Measurements from ENCODE around the gene SVOP. TPM values are rescaled to one million over a fixed set of nuclear protein-coding genes. Genes with fewer than 3 reads are reported as not detected.

Gene SVOP
- total RNA-seq, 4 donors from 2014 or later, result 0.18 to 1.2 TPM; not detected in 2

DNA sequence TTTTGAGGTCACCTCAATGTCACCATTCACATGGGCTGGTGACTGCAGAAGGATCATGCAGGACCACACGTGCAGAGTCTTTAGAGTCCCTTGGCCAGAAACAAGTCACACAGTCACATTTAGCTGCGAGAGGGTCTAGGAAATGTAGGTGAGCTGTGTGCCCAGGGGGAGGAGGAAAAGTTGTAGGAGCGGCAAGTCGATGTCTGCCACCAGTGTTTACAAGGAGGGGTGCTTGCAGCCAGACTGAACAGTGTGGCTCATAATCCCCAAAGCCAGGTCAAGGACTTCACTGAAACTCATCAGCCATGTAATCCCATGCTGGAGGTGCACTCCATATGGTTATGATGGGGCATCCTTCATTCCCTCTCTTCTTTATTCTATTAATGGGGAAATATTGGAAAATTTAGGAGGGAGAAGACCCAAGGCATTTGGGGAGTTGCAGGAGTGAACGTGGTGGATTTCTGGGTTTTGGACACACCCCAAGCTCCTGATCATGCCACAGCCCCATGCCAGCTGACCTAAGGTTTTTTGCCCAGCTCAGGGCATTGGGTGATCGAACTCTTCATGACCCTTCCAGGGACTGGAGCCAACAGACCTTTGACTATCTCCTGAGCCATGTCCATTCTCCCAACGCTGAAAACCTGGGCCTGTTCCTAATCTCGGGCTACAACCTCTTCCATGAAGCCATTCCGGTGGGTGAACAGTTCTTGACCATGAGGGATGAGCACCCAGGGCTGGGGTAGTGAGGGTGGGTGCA is 133.8 kb downstream of the SVOP start:
- no peaks in the 10 kb centered on the region for H3K36me3 ChIP-seq
- no peaks in the 10 kb centered on the region for H3K4me1 ChIP-seq
- H3K27me3 ChIP-seq, result no peaks in the 10 kb centered on the region
- H3K4me3 ChIP-seq, result no peak overlapping the region
- TF ChIP-seq, protein P1, sequence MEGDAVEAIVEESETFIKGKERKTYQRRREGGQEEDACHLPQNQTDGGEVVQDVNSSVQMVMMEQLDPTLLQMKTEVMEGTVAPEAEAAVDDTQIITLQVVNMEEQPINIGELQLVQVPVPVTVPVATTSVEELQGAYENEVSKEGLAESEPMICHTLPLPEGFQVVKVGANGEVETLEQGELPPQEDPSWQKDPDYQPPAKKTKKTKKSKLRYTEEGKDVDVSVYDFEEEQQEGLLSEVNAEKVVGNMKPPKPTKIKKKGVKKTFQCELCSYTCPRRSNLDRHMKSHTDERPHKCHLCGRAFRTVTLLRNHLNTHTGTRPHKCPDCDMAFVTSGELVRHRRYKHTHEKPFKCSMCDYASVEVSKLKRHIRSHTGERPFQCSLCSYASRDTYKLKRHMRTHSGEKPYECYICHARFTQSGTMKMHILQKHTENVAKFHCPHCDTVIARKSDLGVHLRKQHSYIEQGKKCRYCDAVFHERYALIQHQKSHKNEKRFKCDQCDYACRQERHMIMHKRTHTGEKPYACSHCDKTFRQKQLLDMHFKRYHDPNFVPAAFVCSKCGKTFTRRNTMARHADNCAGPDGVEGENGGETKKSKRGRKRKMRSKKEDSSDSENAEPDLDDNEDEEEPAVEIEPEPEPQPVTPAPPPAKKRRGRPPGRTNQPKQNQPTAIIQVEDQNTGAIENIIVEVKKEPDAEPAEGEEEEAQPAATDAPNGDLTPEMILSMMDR (IDR thresholded peaks at IDR 0.05), result no peak
- no peak for TF ChIP-seq POLR2A (IDR thresholded peaks at IDR 0.05)
- no peak for DNase-seq
- no peak overlapping the region for H3K27ac ChIP-seq
- H3K9me3 ChIP-seq, result no peaks in the 10 kb centered on the region

DNA sequence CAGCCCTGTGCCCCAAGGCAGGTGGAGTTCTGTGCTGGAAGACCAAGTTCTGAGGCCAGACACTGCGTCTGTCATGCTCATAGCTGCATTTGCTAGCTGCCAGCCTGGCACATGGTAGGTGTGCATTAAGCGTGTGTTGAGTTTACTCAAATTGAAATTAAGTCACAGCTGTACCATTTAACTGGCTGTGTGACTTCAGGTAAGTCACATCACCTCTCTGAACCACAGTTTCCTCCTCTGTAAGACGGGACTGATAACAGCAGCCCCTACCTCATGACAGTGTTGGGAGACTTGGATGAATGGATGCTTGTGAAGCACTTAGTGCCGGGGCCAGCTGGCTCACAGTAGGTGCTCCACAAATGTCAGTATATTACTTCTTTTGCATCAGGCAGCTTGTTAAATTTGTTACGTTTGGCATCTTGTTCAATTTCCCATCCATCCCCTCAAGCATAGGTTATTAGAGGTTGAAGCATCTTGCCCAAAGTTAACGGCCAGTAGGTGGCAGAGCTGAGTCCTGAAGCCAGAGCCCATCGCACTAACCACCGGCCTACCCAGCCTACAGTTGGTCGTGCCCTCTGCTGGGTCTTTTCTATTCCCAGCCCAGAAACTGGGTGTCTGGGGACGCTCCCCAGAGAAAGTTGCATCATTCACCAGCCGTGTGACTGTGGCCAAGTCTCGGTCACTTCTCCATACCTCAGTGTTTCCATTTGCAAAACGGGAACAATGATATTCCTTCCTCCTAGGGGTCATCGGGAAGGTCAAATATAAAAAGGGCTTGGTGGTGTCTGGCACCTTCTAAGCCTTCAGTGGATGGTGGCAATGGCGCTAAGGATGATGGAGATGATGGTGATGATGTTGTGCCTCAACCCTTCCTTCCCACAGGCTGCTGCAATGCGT is 136.5 kb downstream of the SVOP start:
- Histone ChIP-seq H3K27ac (no peak overlapping the region), H3K9me3 (no peaks in the 10 kb centered on the region), H3K4me1 (no peaks in the 10 kb centered on the region), H3K4me3 (no peak overlapping the region), H3K27me3 (no peaks in the 10 kb centered on the region), H3K36me3 (no peaks in the 10 kb centered on the region)
- DNase-seq, result peak; percentile 55 to 88 (median 59)
- TF ChIP-seq, protein P1 (IDR thresholded peaks at IDR 0.05), result peak; percentile 2 to 67 (median 62)
- no peak for TF ChIP-seq POLR2A (IDR thresholded peaks at IDR 0.05)

DNA sequence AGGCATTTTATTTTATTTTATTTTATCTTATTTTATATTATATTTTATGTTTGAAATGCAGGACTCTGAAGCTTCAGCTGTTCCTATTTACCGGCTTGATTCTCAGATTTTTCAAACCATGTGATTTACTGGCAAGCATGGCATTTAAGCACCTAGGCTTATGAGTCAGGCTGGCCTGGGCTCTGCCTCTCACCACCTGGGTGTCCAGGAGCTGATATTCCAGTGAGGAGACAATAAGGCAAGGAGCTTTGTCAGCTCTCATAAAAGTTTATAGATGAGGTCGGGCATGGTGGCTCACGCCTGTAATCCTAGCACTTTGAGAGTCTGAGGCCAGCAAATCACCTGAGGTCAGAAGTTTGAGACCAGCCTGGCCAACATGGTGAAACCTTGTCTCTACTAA is 138.9 kb downstream of the SVOP start:
- no peaks in the 10 kb centered on the region for H3K4me1 ChIP-seq
- no peak for TF ChIP-seq POLR2A (IDR thresholded peaks at IDR 0.05)
- TF ChIP-seq, protein P1 (IDR thresholded peaks at IDR 0.05), result no peak
- no peak overlapping the region for H3K27ac ChIP-seq
- H3K9me3 ChIP-seq, result no peaks in the 10 kb centered on the region
- H3K4me3 ChIP-seq, result no peak overlapping the region
- H3K27me3 ChIP-seq, result no peaks in the 10 kb centered on the region
- H3K36me3 ChIP-seq, result no peaks in the 10 kb centered on the region
- no peak for DNase-seq

DNA sequence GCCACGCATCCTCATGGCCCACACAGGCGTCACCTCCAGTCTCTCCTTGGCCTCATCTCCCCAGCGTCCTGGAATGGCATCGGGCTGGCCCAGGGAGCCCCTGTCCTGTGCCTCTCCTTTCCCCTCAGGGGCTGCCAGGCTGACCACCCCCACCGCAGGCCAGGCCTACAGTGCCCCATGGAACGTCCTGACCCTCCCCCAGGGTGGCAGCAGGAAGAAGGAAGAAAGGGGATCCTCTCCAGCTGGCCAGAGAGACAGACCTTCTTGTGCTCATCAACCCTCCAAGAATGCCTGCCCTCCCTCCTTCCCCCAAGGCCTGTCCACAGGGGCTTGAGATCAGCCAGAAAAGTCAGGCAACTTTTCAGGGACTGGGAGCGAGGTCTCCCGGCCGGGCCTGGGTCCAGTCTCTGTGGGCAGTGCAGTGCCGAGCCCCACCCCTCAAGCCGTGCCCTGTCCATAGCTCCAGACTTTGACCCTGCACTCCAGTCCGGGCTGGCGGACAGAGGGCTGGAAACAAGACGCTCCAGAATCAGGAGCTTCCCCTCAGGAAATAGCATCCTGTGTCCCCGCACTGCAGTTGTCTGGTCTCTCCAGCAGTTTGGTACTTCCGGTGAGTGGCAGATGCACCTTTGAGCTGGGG is 141.1 kb downstream of the SVOP start, which contains the start of gene DAO:
Gene DAO, plus strand, starts transcription at position 478 of the 640 bp plus-strand sequence. CDS start 4,915 bp downstream, outside the sequence.
- no peak within 1 kb of the TSS for H3K27ac ChIP-seq
- no peak for DNase-seq
- no peaks in the 10 kb centered on the region for H3K4me1 ChIP-seq
- no peaks in the 10 kb centered on the region for H3K9me3 ChIP-seq
- H3K27me3 ChIP-seq, result no peaks in the 10 kb centered on the region
- H3K36me3 ChIP-seq, result no peaks in the 10 kb centered on the region
- no peak within 1 kb of the TSS for H3K4me3 ChIP-seq
- no peak for TF ChIP-seq POLR2A (IDR thresholded peaks at IDR 0.05)
- TF ChIP-seq, protein P1 (IDR thresholded peaks at IDR 0.05), result no peak

DNA sequence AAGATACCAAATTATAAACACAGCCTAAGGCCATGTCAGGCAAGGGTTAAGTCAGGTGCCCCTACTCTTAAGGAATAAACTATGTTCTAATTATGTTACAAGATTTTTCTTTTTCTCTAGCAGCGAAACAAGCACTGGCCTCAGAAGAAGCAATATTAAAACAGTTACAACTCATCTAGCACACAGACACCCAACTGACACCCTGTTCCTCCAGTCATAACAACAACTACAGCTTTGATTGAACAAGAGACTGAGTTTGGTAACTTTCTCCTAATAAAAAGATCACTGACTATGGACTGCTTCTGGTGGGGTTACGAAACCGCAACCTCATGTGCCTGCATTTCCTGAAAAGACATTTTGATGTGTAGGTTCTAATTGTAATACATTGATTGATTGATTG is 144.3 kb downstream of the SVOP start:
- Histone ChIP-seq H3K4me3 (no peak overlapping the region), H3K9me3 (no peaks in the 10 kb centered on the region), H3K27me3 (no peaks in the 10 kb centered on the region), H3K27ac (no peak overlapping the region), H3K36me3 (no peaks in the 10 kb centered on the region), H3K4me1 (no peaks in the 10 kb centered on the region)
- TF ChIP-seq POLR2A (IDR thresholded peaks at IDR 0.05), result no peak
- TF ChIP-seq, protein P1 (IDR thresholded peaks at IDR 0.05), result no peak
- DNase-seq, result no peak

Data from Peyer's patch (tissue), 4 donors.